T follicular helper cell (primary cell): Measurements from ENCODE around the gene TMEM100.
"Not testable (repeated sequence)": the region's sequence is repeated elsewhere in the genome, so short reads cannot be mapped to it uniquely, and the experiment has no call there.

ENCODE experiments used
- DNase-seq: peaks from one replicate; pipeline ENCODE4 v3.0.0-alpha.2; 2020; ENCODE audit warnings: low read depth

TMEM100 gene

DNA sequence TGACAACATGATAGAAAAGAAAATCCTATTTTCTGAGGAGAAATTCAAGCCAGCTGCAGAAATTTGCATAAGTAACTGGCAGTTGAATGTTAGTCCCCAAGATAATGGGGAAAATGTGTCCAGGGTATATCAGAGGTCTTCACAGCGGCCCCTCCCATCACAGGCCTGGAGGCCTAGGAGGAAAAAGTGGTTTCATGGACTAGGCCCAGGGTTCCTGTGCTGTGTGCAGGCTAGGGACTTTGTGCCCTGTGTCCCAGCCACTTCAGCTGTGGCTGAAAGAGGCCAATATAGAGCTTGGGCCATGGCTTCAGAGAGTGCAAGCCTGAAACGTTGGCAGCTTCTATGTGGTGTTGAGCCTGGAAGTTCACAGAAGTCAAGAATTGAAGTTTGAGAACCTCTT lies 35.6 kb downstream of the TMEM100 start:
- no peak for DNase-seq

DNA sequence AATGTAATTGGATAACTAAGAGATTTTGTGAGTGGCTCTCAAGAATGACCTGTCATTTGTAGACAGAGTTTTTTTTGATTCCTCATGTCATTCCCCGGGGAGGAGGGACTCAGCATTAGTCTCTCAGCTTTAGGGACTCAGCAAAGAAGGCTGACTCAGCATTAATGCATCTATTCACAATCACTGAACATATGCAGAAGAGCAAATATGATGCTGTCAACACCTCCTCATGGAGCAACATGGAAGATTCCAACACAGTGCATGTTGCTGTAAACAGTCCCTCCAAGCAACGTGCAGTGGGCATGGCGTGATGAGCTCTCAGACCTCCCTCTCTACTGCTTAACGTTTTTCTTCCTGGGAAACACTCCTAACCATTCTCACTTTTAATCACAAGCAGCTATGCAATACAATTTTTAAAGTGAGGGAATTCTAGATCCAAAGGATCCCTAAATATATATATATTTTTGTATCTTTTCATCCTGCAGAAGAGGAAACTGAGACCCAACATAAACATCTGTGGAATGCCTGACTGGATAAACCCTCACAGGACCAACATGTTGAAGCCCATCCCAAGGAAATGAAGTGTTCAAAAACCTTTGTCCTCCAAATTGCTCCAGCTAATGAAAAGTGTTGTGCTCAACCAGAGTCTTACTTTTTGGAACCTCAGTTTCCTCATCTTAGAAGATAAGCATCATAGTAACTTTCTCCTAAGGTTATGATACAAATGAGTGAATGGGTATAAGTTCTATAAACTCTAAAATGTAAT lies 38.9 kb downstream of the TMEM100 start:
- no peak for DNase-seq

DNA sequence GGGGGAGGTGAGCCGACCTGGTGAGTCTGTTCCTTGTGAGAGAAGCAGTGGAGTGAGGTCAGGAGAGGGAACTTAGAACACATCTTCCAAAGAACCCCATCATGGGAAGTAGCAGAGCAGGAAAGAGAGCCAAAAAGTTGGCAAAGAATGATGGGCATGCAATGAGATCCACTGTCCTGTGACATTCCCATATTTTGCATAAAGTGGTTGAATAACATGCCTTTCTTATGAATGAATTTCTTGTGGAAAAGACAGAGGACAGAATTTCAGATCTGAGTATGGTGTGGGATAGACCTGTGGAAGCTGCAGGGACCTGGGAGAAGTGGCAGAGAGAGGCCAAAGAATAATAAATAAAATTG lies 41.3 kb downstream of the TMEM100 start:
- no peak for DNase-seq

DNA sequence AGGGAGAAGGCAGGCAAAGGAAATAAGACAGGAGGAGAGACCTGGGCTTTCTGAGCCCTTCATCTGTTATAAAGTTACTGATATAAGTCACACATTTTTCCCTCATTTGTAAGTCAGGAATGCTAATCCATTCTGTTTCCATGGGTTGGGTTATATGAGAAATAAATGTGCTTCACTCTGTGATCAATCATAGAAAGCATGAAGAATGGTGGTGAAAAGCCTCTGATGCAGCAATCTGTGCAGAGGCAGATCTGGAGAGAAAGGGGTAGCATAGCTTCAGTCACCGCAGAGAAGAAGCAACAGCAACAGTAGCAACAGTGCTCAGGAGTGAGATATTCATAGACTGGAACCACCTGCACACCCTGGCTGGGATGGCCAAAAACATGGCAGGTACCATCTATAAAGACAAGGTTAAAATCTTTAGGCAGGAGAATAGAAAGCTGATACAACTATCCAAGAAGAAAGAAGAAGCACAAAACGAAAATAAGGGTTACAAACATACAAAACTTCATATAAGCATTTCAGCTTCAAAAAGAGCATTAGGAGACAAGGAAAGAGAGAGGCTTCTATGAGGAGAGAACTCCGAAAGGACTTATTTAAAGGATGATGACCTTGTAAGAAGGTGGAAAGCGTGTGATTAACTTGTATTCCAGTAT lies 41.9 kb downstream of the TMEM100 start:
- no peak for DNase-seq

GRCh38 chr17:55677446-55677845 lies 45.2 kb downstream of the TMEM100 start:
- DNase-seq: no peak

GRCh38 chr17:55676274-55676673 lies 46.4 kb downstream of the TMEM100 start:
- DNase-seq: no peak

DNA sequence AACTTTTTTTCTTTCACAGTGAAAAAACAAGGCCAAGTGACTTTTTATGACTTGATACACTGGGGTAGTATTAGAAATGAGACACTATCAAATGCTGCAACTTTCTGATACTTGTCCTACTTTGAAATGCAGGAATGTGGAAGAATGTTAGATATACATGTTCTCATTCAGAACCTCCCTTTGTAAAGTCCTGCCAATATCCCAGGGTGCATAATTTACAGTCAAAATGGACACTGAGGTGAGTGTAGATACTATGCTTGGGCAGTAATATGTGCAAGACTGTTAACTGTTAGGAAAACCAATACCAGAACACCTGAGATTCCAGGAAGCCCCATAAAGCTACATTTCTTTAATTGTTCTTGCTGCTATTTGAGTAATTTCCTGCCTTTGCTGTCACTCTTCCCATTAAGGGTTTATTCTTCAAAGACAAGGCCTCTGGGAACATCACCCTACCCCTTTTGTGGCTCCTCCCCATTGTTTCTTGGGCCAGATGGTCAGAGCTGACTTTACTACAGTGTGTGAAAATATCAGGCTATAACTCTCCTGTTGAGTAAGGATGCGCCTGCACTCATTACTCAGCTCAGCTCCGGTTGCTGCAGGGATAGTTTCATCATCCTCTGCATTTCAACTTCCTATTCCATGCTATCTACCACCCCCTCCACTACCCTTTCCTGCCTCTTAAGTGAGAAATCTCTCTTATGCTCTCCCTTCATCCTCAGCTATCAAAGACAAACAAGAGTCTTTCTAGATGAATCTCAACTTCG lies 48.7 kb downstream of the TMEM100 start:
- no peak for DNase-seq

- no peak for DNase-seq
Measured at GRCh38 chr17:55672585-55673501, 49.8 kb downstream of the TMEM100 start.

DNA sequence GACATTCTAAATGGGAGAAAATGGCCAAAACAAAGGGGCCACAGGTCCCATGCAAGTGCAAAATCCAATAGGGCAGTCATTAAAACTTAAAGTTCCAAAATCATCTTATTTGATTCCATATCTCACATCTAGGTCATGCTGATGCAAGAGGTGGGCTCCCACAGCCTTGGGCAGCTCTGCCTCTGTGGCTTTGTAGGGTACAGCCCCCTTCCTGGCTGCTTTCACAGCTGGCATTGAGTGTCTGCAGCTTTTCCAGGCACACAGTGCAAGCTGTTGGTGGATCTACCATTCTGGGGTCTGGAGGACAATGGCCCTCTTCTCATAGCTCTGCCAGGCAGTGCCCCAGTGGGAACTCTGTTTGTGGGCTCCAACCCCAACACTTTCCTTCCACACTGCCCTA lies 50.7 kb downstream of the TMEM100 start:
- DNase-seq: not testable (repeated sequence)
